ENCODE data around the gene DAAM1. TPM values are rescaled to one million over a fixed set of nuclear protein-coding genes. Genes with fewer than 3 reads are reported as not detected.
A peak's percentile ranks its signal among the peaks of the same experiment; 100 is the strongest.

Gene DAAM1
- total RNA-seq, 1 donor from 2014 or later, result 42.0 TPM

DNA sequence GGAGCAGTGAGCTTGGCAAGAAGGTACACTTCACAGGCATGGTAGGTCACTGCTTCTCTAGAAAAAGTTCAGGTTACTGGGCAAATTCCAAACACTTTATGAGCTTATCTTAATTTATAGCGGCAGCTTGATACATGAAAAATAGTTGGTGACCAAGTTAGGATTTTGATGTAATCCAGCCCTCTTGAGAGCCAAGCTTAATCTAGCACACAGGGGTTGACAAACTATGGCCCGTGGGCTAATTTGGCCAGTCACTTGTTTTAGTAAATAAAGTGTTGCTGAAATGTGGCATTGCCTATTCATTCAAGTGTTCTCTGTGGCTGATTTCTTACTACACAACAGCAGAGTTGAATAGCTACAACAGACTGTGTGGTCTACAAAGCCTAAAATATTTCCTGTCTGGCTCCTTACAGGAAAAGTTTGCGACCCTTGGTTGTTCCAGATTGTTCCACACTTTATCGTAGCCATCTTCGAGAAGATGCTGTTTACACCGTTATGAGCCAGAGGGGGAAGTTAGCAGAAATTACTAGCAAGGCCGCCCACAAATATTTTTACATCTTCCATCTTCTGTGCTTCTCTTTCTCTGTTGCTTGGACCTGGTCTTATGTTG is 120.9 kb downstream of the DAAM1 start:
- no peak for DNase-seq (ENCODE audit: extremely low spot score in 2 of 2)
- H3K27ac ChIP-seq, result peak overlapping the region; percentile 6
- peaks cover 69% of the 10 kb centered on the region for H3K4me1 ChIP-seq
- H3K27me3 ChIP-seq, result no peaks in the 10 kb centered on the region
- no peaks in the 10 kb centered on the region for H3K9me3 ChIP-seq
- intact Hi-C loops (cut with DNase I), result no loop called here
- H3K36me3 ChIP-seq, result no peaks in the 10 kb centered on the region
- no peak overlapping the region for H3K4me3 ChIP-seq
- TF ChIP-seq POLR2A (IDR thresholded peaks at IDR 0.05) (no peak), POLR2AphosphoS5 (IDR thresholded peaks at IDR 0.05; ENCODE audit: insufficient read depth in 1 of 2, low read depth in 1 of 2) (no peak)
- TF ChIP-seq, protein P1, sequence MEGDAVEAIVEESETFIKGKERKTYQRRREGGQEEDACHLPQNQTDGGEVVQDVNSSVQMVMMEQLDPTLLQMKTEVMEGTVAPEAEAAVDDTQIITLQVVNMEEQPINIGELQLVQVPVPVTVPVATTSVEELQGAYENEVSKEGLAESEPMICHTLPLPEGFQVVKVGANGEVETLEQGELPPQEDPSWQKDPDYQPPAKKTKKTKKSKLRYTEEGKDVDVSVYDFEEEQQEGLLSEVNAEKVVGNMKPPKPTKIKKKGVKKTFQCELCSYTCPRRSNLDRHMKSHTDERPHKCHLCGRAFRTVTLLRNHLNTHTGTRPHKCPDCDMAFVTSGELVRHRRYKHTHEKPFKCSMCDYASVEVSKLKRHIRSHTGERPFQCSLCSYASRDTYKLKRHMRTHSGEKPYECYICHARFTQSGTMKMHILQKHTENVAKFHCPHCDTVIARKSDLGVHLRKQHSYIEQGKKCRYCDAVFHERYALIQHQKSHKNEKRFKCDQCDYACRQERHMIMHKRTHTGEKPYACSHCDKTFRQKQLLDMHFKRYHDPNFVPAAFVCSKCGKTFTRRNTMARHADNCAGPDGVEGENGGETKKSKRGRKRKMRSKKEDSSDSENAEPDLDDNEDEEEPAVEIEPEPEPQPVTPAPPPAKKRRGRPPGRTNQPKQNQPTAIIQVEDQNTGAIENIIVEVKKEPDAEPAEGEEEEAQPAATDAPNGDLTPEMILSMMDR (IDR thresholded peaks at IDR 0.05), result no peak

DNA sequence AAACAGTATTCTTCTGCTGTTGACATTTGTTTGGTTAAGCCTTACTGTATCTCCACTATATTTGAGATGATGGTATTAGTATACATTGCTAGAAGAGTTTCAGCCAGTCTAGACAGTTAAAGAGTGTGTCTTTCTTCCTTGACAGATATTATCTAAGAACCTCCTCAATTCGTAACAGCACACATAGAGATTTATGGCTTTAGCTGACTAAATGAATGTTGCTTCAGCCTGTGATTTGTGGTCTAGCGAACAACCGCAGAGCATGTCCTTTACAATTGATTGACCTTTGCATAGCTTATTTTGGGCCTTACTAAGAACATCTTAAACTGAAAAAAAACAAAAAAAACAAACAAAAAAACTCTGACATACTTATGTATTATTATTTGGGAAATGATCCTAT is 122.2 kb downstream of the DAAM1 start:
- Histone ChIP-seq H3K9me3 (no peaks in the 10 kb centered on the region), H3K27me3 (no peaks in the 10 kb centered on the region), H3K36me3 (no peaks in the 10 kb centered on the region), H3K4me3 (no peak overlapping the region), H3K4me1 (peaks cover 67% of the 10 kb centered on the region), H3K27ac (no peak overlapping the region)
- no peak for DNase-seq (ENCODE audit: extremely low spot score in 2 of 2)
- intact Hi-C loops (cut with DNase I), result no loop called here
- TF ChIP-seq POLR2A (IDR thresholded peaks at IDR 0.05) (no peak), POLR2AphosphoS5 (IDR thresholded peaks at IDR 0.05; ENCODE audit: insufficient read depth in 1 of 2, low read depth in 1 of 2) (no peak)
- TF ChIP-seq, protein P1 (IDR thresholded peaks at IDR 0.05), result no peak

DNA sequence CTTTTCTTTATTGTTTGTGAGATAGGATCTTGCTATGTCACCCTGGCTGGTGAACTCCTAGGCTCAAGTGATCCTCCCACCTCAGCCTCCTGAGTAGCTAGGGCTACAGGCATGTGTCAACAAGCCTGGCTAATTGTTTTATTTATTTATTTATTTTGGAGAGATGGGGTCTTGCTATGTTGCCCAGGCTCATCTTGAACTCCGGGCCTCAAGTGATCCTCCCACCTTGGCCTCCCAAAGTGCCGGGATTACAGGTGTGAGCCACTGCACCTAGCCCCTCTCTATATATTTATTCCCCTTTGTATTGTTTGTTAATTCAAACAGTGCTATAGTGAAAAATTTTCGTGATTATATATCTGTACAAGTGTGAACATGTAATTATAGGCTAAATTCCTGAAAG is 123.3 kb downstream of the DAAM1 start:
- no peaks in the 10 kb centered on the region for H3K27me3 ChIP-seq
- intact Hi-C loops (cut with DNase I), result no loop called here
- no peaks in the 10 kb centered on the region for H3K36me3 ChIP-seq
- peak overlapping the region; percentile 10 for H3K27ac ChIP-seq
- no peak for DNase-seq (ENCODE audit: extremely low spot score in 2 of 2)
- H3K4me3 ChIP-seq, result no peak overlapping the region
- H3K9me3 ChIP-seq, result no peaks in the 10 kb centered on the region
- TF ChIP-seq POLR2AphosphoS5 (IDR thresholded peaks at IDR 0.05; ENCODE audit: insufficient read depth in 1 of 2, low read depth in 1 of 2) (no peak), POLR2A (IDR thresholded peaks at IDR 0.05) (no peak)
- TF ChIP-seq, protein P1 (IDR thresholded peaks at IDR 0.05), result no peak
- H3K4me1 ChIP-seq, result peaks cover 61% of the 10 kb centered on the region

DNA sequence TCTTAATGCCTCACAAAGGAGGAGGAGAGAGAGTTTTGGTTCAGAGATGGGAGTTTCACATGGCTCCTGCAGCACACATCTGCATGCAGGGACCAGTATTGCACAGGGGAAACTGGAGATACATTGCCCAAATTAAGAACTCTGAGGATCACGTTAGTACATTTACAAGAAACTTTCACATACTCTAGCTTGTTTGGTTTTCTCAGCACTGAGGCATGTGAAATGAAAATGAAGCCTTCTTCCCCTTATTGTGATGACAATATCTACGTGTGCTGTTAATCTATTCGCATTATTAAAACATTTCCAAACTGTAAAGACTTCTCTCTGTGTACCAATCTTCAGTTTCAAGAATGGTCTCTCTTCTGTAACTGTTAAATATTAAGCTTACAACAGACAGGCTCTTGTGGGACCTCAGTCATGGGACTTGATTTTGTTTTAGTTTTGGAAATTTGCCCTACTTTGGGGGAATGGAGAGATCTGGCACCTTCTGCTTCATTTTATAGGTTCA is 124.7 kb downstream of the DAAM1 start:
- Histone ChIP-seq H3K36me3 (no peaks in the 10 kb centered on the region), H3K27ac (peak overlapping the region; percentile 10), H3K4me1 (peaks cover 70% of the 10 kb centered on the region), H3K9me3 (no peaks in the 10 kb centered on the region), H3K27me3 (no peaks in the 10 kb centered on the region), H3K4me3 (no peak overlapping the region)
- intact Hi-C loops (cut with DNase I), result no loop called here
- no peak for DNase-seq (ENCODE audit: extremely low spot score in 2 of 2)
- TF ChIP-seq POLR2AphosphoS5 (IDR thresholded peaks at IDR 0.05; ENCODE audit: insufficient read depth in 1 of 2, low read depth in 1 of 2) (no peak), POLR2A (IDR thresholded peaks at IDR 0.05) (no peak)
- TF ChIP-seq, protein P1 (IDR thresholded peaks at IDR 0.05), result no peak
